Measurements from ENCODE around the gene ABLIM1. TPM values are rescaled to one million over a fixed set of nuclear protein-coding genes. Genes with fewer than 3 reads are reported as not detected.

Gene ABLIM1
- total RNA-seq, 3 donors from 2014 or later (not counting 1 experiment from before 2014, with no cell fraction given): 71.9 to 118 (median 73.5) TPM

- Histone ChIP-seq H3K27me3 (ENCODE audit: control insufficient read depth, insufficient read depth, low read length) (no peaks in the 10 kb centered on the region), H3K4me3 (ENCODE audit: low read length) (no peak overlapping the region), H3K9me3 (ENCODE audit: control insufficient read depth, insufficient read depth, low read length) (no peaks in the 10 kb centered on the region), H3K27ac (ENCODE audit: low read length) (no peak overlapping the region), H3K36me3 (ENCODE audit: control insufficient read depth, insufficient read depth, low read length) (peaks cover 3% of the 10 kb centered on the region), H3K4me1 (ENCODE audit: control insufficient read depth, insufficient read depth, low read length) (peaks cover 37% of the 10 kb centered on the region)
- no peaks in the 10 kb centered on the region for H3K36me3 Mint-ChIP-seq
- H3K4me1 Mint-ChIP-seq: peaks cover 61 to 71% of the 10 kb centered on the region in 2 donors
- H3K9me3 Mint-ChIP-seq: no peaks in the 10 kb centered on the region
- ATAC-seq (peak in 1 of 3 donors; percentile 32), DNase-seq (no peak)
- intact Hi-C loops (cut with micrococcal nuclease): no loop called here
- H3K4me3 Mint-ChIP-seq: no peak overlapping the region
- H3K27ac Mint-ChIP-seq: peak overlapping the region in 1 of 2 donors; percentile 29
- no peak for TF ChIP-seq CTCF (IDR thresholded peaks at IDR 0.05)
- no peaks in the 10 kb centered on the region for H3K27me3 Mint-ChIP-seq (ENCODE audit: low read depth in 2 of 2)
- 100% methylated on average over 3 of the region's 4 CpGs for WGBS (ENCODE audit: insufficient coverage)
Measured at GRCh38 chr10:114518401-114519305, 139.4 kb downstream of the ABLIM1 start.

DNA sequence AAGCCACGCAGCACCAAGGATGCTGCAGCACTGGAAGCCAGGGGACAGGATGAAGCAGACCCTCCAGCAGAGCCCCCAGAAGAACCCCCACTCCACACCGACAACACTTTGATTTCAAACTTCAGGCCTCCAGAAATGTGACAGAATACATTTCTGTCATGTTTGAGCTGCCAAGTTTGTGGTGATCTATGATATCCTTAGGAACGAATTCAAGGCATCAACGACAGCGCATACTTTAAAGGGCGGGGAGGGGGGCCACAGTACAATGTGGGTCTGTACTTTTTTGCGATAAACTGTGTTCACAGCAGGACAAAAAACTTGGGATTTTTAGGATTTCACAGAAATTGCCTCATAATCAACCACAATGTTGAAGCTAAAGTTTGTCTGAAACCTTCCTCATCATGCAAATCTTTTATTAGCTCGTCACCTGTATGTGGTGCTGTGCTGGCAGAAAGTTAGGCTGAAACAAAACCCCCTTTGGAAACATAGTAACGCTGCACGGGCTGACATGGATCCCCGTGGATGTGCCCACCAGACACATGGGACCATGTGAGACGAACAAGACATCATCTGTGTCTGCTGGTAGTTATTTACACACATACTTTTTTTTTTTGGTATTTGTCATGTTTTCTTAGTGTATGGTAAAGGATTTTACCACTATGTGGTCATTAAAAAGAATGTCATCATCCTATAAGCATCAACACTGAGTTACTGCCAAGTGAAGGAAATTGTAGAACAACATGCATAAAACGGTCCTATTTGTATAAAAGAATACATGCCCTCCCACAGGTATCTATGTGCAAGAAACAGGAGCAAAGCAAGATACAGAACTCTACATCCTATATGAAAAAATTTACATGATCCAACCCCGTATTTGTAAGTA, 140.5 kb downstream of the ABLIM1 start:
- H3K4me3 Mint-ChIP-seq: no peak overlapping the region
- DNase-seq (no peak), ATAC-seq (no peak)
- no peaks in the 10 kb centered on the region for H3K36me3 Mint-ChIP-seq
- TF ChIP-seq CTCF (IDR thresholded peaks at IDR 0.05): no peak
- intact Hi-C loops (cut with micrococcal nuclease): no loop called here
- Histone ChIP-seq H3K36me3 (ENCODE audit: control insufficient read depth, insufficient read depth, low read length) (peaks cover 3% of the 10 kb centered on the region), H3K27me3 (ENCODE audit: control insufficient read depth, insufficient read depth, low read length) (no peaks in the 10 kb centered on the region), H3K9me3 (ENCODE audit: control insufficient read depth, insufficient read depth, low read length) (no peaks in the 10 kb centered on the region), H3K4me1 (ENCODE audit: control insufficient read depth, insufficient read depth, low read length) (peaks cover 29% of the 10 kb centered on the region), H3K27ac (ENCODE audit: low read length) (no peak overlapping the region), H3K4me3 (ENCODE audit: low read length) (no peak overlapping the region)
- WGBS (ENCODE audit: insufficient coverage): 92% methylated on average over 12 of the region's 14 CpGs
- H3K27me3 Mint-ChIP-seq (ENCODE audit: low read depth in 2 of 2): no peaks in the 10 kb centered on the region
- peaks cover 62 to 75% of the 10 kb centered on the region in 2 donors for H3K4me1 Mint-ChIP-seq
- H3K9me3 Mint-ChIP-seq: no peaks in the 10 kb centered on the region
- no peak overlapping the region for H3K27ac Mint-ChIP-seq

GRCh38 chr10:114516356-114516755, 141.7 kb downstream of the ABLIM1 start:
- no peak for TF ChIP-seq CTCF (IDR thresholded peaks at IDR 0.05)
- no peak for DNase-seq
- H3K4me1 ChIP-seq (ENCODE audit: control insufficient read depth, insufficient read depth, low read length): peaks cover 24% of the 10 kb centered on the region
- H3K36me3 Mint-ChIP-seq: no peaks in the 10 kb centered on the region
- peaks cover 62 to 75% of the 10 kb centered on the region in 2 donors for H3K4me1 Mint-ChIP-seq
- H3K4me3 Mint-ChIP-seq: no peak overlapping the region
- H3K27me3 ChIP-seq (ENCODE audit: control insufficient read depth, insufficient read depth, low read length): no peaks in the 10 kb centered on the region
- H3K27ac Mint-ChIP-seq: no peak overlapping the region
- no peak overlapping the region for H3K27ac ChIP-seq (ENCODE audit: low read length)
- no peak for ATAC-seq
- intact Hi-C loops (cut with micrococcal nuclease): no loop called here
- peaks cover 3% of the 10 kb centered on the region for H3K36me3 ChIP-seq (ENCODE audit: control insufficient read depth, insufficient read depth, low read length)
- H3K9me3 ChIP-seq (ENCODE audit: control insufficient read depth, insufficient read depth, low read length): no peaks in the 10 kb centered on the region
- WGBS (ENCODE audit: insufficient coverage): 73% methylated on average over 3 of the region's 3 CpGs
- no peaks in the 10 kb centered on the region for H3K9me3 Mint-ChIP-seq
- H3K27me3 Mint-ChIP-seq (ENCODE audit: low read depth in 2 of 2): no peaks in the 10 kb centered on the region
- H3K4me3 ChIP-seq (ENCODE audit: low read length): no peak overlapping the region

All from natural killer cell (primary cell).